Umbilical cord (tissue), 2 donors: ENCODE results near the gene SHISAL1. TPM values are rescaled to one million over a fixed set of nuclear protein-coding genes. Genes with fewer than 3 reads are reported as not detected.

Source experiments
- DNase-seq: peaks from one replicate; pipeline ENCODE4 v3.0.0-alpha.2; 2015; ENCODE audit warnings: low spot score
- total RNA-seq: library from RNA; depleted of rRNA; stranded (reverse); fragments of >200 nt; gene quantifications from one replicate; pipeline ENCODE4 v1.2.3, GENCODE V29; 2014; ENCODE audit warnings: low replicate concordance; ENCODE audit not compliant: insufficient read depth

Gene SHISAL1
- total RNA-seq, 1 donor from 2014 or later: 3.9 TPM

GRCh38 chr22:44278243-44279068 is 34.3 kb downstream of the SHISAL1 start:
- DNase-seq: no peak

- no peak for DNase-seq
These were observed 35.2 kb downstream of the SHISAL1 start for GRCh38 chr22:44277386-44278135.

- no peak for DNase-seq
These were observed 35.9 kb downstream of the SHISAL1 start for GRCh38 chr22:44276706-44277356.

- no peak for DNase-seq
These were observed 36.7 kb downstream of the SHISAL1 start for GRCh38 chr22:44276041-44276440.

- DNase-seq: no peak
These were observed 37.1 kb downstream of the SHISAL1 start for GRCh38 chr22:44275631-44275995.

GRCh38 chr22:44274918-44275630 is 37.7 kb downstream of the SHISAL1 start:
- no peak for DNase-seq

- DNase-seq: no peak
These were observed 39.6 kb downstream of the SHISAL1 start for GRCh38 chr22:44273175-44273574.

GRCh38 chr22:44272401-44272771 is 40.4 kb downstream of the SHISAL1 start:
- DNase-seq: peak; percentile 36

- DNase-seq: no peak
These were observed 40.9 kb downstream of the SHISAL1 start for GRCh38 chr22:44271732-44272400.

GRCh38 chr22:44271010-44271500 is 41.7 kb downstream of the SHISAL1 start:
- no peak for DNase-seq

- no peak for DNase-seq
These were observed 42.2 kb downstream of the SHISAL1 start for GRCh38 chr22:44270556-44270880.

GRCh38 chr22:44269757-44270555 is 42.8 kb downstream of the SHISAL1 start:
- DNase-seq: no peak

GRCh38 chr22:44269117-44269498 is 43.6 kb downstream of the SHISAL1 start:
- no peak for DNase-seq

- no peak for DNase-seq
These were observed 44.2 kb downstream of the SHISAL1 start for GRCh38 chr22:44268431-44269116.

- DNase-seq: no peak
These were observed 44.9 kb downstream of the SHISAL1 start for GRCh38 chr22:44267856-44268255.

- DNase-seq: no peak
These were observed 45.7 kb downstream of the SHISAL1 start for GRCh38 chr22:44266796-44267760.

- DNase-seq: no peak
These were observed 49.2 kb downstream of the SHISAL1 start for GRCh38 chr22:44263547-44263946.

GRCh38 chr22:44261861-44262595 is 50.7 kb downstream of the SHISAL1 start:
- DNase-seq: peak; percentile 59
